ENCODE data around the gene LRFN5. TPM values are rescaled to one million over a fixed set of nuclear protein-coding genes. Genes with fewer than 3 reads are reported as not detected.
"Not testable (repeated sequence)": the region's sequence is repeated elsewhere in the genome, so short reads cannot be mapped to it uniquely, and the experiment has no call there.

Gene LRFN5
- polyA plus RNA-seq, 3 donors: 8.6 to 12.2 (median 11.6) TPM

- DNase-seq (ENCODE audit: low read depth in 3 of 3, low spot score in 2 of 3): no peak
These were observed 27.6 kb downstream of the LRFN5 start for GRCh38 chr14:41634286-41634685.

DNA sequence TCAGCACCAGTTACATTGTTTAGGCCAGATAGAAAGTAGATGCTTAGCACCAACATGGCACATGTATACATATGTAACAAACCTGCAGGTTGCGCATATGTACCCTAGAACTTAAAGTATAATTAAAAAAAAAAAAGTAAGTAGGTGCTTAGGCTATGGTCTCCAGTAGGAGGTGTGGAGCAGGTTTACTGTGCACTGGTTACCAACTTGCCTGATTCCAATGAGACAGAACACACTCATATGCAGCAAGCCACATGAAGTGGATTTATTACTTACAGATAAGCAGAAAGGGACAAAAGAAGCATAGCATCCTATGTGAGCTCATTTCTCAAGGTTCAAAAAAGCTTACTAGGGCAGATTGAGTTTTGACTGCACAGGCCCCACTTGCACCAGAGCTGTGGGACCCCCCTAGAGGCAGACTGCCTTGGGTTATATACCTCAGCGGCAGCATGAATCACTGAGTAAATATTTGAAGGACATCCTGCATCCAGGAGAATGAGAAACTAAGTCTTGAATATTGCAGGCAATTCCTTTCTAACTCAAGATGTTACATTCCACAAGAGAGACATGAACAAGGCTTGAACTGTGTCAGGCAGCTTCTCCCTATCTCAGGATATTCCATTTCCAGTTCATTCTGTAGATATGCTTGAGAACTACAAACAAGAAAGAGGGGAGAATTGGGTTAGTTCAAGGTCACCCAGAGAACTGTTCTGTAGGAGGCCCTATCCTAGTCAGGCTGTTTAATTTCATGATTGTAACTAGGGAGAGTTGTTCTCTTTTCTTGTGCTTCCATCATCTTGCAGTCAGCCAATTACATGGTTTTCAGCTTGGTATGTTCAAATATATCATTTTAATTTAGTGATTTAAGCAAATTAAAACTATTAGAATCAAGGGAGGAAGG is 30.1 kb downstream of the LRFN5 start:
- no peak for DNase-seq (ENCODE audit: low read depth in 3 of 3, low spot score in 2 of 3)

- no peak for DNase-seq (ENCODE audit: low read depth in 3 of 3, low spot score in 2 of 3)
These were observed 35.0 kb downstream of the LRFN5 start for GRCh38 chr14:41641690-41642089.

- DNase-seq (ENCODE audit: low read depth in 3 of 3, low spot score in 2 of 3): no peak
These were observed 35.7 kb downstream of the LRFN5 start for GRCh38 chr14:41642367-41642766.

DNA sequence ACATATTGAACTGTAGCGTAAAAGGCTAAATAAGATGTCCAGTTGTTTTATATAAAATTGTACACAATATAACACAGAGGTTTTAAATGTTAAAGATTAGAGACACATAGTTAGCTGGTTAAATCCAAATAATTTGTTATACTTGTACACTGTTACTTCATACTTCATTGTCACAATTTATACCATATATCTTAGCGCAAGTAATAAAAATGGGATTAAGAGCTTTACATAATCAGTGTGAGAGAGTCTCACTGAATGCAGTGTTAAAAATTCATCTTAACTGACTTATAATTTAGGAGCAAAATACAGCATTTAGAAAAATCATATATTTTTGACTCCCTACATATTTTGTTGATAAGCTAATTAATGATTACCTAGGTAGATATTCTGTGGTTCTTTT is 36.1 kb downstream of the LRFN5 start:
- no peak for DNase-seq (ENCODE audit: low read depth in 3 of 3, low spot score in 2 of 3)

- no peak for DNase-seq (ENCODE audit: low read depth in 3 of 3, low spot score in 2 of 3)
These were observed 37.9 kb downstream of the LRFN5 start for GRCh38 chr14:41644606-41645005.

GRCh38 chr14:41650802-41651201 is 44.1 kb downstream of the LRFN5 start:
- no peak for DNase-seq (ENCODE audit: low read depth in 3 of 3, low spot score in 2 of 3)

DNA sequence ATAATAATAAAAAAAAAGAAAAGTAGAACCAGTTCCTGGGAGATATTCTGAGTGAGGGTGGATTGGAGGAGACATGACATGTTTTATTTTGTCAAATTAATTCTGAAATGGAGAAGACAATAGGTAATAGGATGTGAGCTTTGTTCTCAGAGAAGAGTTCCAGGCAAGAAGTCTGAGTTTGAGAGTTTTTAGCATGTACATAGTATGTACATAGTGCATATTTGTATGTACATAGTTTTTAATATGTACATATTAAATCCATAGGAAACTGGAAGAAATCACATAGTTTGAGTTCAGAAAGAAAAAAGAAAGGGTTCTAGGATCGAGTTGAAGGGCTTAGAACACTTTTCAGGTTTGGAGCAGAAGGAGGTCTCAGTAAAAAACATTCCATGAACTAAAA is 47.5 kb downstream of the LRFN5 start:
- DNase-seq (ENCODE audit: low read depth in 3 of 3, low spot score in 2 of 3): no peak

DNA sequence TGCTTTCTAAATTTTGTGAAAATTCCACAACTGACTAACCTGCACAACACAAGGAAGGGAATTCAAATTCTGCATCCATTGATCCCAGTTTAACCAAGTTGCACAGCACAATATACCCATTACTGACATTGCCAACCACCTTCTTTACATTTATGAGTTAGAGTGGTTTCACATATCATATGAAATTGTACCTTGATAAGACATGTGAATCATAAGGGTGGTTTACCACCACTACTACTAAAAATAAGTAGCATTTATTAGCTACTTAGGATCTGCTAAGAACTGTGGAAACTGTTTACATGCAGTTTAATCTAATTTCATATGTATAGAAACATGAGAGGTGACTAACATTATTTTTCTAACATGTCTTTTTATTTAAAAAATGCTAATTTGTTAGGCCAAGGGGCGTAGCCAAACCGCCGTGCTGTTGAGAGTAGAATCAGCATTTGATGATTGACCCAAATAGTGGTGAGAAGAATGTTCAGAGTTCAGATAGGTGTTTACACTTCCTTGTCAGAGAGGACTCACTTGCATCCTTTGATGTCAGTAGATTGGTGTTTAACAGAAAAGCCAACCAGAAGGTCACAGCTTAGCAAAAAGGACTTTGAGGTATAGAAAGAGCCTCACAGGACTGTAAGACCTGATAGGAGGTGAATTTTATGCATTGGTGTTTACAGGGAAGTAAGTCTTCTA is 56.2 kb downstream of the LRFN5 start:
- DNase-seq (ENCODE audit: low read depth in 3 of 3, low spot score in 2 of 3): no peak

GRCh38 chr14:41663473-41663850 is 56.8 kb downstream of the LRFN5 start:
- no peak for DNase-seq (ENCODE audit: low read depth in 3 of 3, low spot score in 2 of 3)

DNA sequence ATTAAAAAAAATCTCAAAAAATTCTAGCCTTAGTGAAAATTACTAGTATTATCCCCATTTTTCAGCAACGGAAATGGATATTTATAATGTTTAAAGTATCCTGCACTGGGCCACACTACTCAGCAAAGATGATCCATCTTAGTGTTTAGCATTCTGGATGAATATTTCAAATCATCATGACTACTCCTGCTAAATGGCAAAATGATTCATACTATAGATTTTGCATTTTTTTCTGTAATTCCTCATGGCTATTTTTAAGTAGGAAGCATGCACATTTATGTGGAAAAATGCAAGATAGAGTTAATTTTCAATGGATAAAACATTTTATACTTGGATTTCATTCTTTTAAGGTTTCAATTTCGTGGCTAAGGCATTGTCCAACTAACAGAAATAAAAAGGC is 59.6 kb downstream of the LRFN5 start:
- no peak for DNase-seq (ENCODE audit: low read depth in 3 of 3, low spot score in 2 of 3)

GRCh38 chr14:41668356-41668755 is 61.7 kb downstream of the LRFN5 start:
- no peak for DNase-seq (ENCODE audit: low read depth in 3 of 3, low spot score in 2 of 3)

- DNase-seq (ENCODE audit: low read depth in 3 of 3, low spot score in 2 of 3): not testable (repeated sequence)
These were observed 66.9 kb downstream of the LRFN5 start for GRCh38 chr14:41673601-41674000.

DNA sequence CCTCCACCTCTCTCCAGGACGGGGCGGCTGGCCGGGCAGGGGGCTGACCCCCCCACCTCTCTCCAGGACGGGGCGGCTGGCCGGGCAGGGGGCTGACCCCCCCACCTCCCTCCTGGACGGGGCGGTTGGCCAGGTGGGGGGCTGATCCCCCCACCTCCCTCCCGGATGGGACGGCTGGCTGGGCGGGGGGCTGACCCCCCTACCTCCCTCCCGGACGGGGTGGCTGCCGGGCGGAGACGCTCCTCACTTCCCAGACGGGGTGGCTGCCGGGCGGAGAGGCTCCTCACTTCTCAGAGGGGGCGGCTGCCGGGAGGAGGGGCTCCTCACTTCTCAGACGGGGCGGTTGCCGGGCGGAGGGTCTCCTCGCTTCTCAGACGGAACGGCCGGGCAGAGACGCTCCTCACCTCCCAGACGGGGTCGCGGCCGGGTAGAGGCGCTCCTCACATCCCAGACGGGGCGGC is 67.9 kb downstream of the LRFN5 start:
- DNase-seq (ENCODE audit: low read depth in 3 of 3, low spot score in 2 of 3): not testable (repeated sequence)

GRCh38 chr14:41699486-41699885 is 92.8 kb downstream of the LRFN5 start:
- no peak for DNase-seq (ENCODE audit: low read depth in 3 of 3, low spot score in 2 of 3)

- no peak for DNase-seq (ENCODE audit: low read depth in 3 of 3, low spot score in 2 of 3)
These were observed 111.9 kb downstream of the LRFN5 start for GRCh38 chr14:41718477-41719166.

DNA sequence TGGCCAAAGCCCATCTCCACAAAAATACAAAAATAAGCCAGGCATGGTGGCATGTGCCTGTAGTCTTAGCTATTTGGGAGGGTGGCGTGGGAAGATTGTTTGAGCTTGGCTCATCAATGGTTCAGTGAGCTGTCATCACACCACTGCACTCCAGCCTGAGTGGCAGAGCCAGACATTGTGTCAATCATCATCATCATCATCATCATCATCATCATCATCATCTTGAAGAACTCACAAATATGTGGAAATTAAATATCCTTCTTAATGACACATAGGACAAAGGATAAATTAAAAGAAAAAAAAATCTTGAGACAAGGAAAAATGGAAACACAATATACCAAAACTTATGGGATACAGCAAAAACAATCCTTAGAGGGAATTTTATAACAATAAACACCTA is 132.5 kb downstream of the LRFN5 start:
- no peak for DNase-seq (ENCODE audit: low read depth in 3 of 3, low spot score in 2 of 3)

GRCh38 chr14:41743140-41743539 is 136.5 kb downstream of the LRFN5 start:
- DNase-seq (ENCODE audit: low read depth in 3 of 3, low spot score in 2 of 3): no peak

DNA sequence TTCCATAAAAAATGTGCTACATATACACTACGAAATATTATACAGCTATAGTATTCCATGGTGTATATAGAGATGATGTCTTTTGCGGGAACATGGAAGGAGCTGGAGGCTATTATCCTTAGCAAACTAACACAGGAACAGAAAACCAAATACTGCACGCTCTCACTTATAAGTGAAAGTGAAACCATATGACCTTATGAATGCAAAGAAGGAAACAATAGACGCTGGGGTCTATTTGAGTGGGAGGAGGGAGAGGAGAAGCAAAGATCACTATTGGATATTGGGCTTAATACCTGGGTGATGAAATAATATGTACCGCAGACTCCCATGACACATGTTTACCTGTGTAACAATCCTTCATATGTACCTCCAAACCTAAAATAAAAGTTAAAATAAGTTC is 142.8 kb downstream of the LRFN5 start:
- DNase-seq (ENCODE audit: low read depth in 3 of 3, low spot score in 2 of 3): no peak

DNA sequence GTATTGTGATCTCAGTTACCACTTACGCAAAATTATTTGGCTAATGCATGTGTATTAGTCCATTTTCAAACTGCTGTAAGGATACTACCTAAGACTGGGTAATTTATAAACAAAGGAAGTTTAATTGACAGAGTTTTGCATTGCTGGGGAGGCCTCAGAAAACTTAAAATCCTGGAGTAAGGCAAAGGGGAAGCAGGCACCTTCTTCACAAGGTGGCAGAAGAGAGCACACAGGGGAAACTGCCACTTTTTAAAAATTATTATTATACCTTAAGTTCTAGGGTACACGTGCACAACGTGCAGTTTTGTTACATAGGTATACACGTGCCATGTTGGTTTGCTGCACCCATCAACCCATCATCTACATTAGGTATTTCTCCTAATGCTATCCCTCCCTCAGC is 143.9 kb downstream of the LRFN5 start:
- DNase-seq (ENCODE audit: low read depth in 3 of 3, low spot score in 2 of 3): not testable (repeated sequence)

DNA sequence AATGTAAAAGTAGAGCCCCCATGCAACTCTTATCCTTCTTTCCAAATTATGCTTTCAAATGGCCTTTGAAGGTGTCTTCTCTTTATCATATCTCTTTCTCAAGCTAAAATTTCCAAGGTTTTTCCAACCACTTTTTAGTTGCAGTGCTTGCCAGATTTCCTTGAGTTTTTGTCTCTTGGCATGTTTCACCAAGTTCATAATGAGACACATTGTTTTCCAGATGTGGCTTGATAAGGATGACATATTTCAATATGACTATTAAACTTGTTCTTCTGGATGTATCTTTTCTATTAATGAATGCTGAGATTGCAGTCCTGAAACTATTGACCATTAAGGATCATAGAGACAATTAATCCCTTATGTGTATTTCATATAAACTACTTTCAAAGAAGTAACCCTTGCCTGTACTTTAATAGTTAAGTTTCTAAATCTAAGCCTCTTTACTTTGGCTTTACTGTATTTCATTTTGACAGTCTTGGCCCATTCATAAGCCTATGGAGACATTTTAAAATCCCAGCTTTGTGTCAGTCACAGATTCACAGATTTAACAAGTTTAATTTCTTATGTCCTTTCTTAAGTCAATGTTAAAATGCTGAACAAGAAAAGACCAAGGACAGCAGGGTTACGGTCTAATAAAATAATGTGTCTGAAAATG is 151.5 kb downstream of the LRFN5 start:
- no peak for DNase-seq (ENCODE audit: low read depth in 3 of 3, low spot score in 2 of 3)
